ENCODE results near the gene PRSS12. TPM values are rescaled to one million over a fixed set of nuclear protein-coding genes. Genes with fewer than 3 reads are reported as not detected.

PRSS12 gene
- total and polyA plus RNA-seq, 2 donors (not counting 3 experiments of a cell fraction or from before 2014, with no cell fraction given), result 0.22 to 0.55 TPM

GRCh38 chr4:118329849-118330248 is 23.0 kb downstream of the PRSS12 start:
- no peaks in the 10 kb centered on the region for H3K4me1 ChIP-seq (ENCODE audit: control insufficient read depth, extremely low read depth, insufficient read depth, low read length)
- no peaks in the 10 kb centered on the region for H3K36me3 ChIP-seq (ENCODE audit: control insufficient read depth in 2 of 2, extremely low read depth in 1 of 2, insufficient read depth in 2 of 2, low read length in 2 of 2)
- H3K9me3 ChIP-seq (replicated peaks; ENCODE audit: control insufficient read depth, insufficient read depth, low read length), result no peaks in the 10 kb centered on the region
- no peak overlapping the region for H3K4me3 ChIP-seq (replicated peaks in 1 of 3; ENCODE audit: insufficient read depth in 1 of 3, low read depth in 1 of 3, low read length in 3 of 3)
- POLR2A ChIA-PET, result no interaction called here
- TF ChIP-seq EZH2 (IDR thresholded peaks at IDR 0.05; ENCODE audit: borderline replicate concordance, low read depth, low read length, severe bottlenecking), result no peak
- no peak for TF ChIP-seq POLR2AphosphoS5 (IDR thresholded peaks at IDR 0.05; ENCODE audit: insufficient read depth, low read depth, low read length)
- no peak for TF ChIP-seq MYC (IDR thresholded peaks at IDR 0.05; ENCODE audit: low read depth, low read length)
- no peak for TF ChIP-seq GATA2 (IDR thresholded peaks at IDR 0.05; ENCODE audit: insufficient read depth, insufficient read length, low read depth, low read length)
- TF ChIP-seq FOS (IDR thresholded peaks at IDR 0.05; ENCODE audit: borderline replicate concordance, insufficient read depth, low read length), result no peak
- TF ChIP-seq POLR2A (IDR thresholded peaks at IDR 0.05; ENCODE audit: low read depth, low read length), result no peak
- TF ChIP-seq, protein P1, sequence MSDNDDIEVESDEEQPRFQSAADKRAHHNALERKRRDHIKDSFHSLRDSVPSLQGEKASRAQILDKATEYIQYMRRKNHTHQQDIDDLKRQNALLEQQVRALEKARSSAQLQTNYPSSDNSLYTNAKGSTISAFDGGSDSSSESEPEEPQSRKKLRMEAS (IDR thresholded peaks at IDR 0.05; ENCODE audit: insufficient read depth, insufficient read length), result no peak
- TF ChIP-seq JUN (IDR thresholded peaks at IDR 0.05; ENCODE audit: borderline replicate concordance, insufficient read depth, insufficient read length, low read depth), result no peak
- TF ChIP-seq CTCF (IDR thresholded peaks at IDR 0.05; ENCODE audit: extremely low read depth in 1 of 2, insufficient read depth in 1 of 2, low read depth in 1 of 2, low read length in 2 of 2), result no peak
- no peaks in the 10 kb centered on the region for H4K20me1 ChIP-seq (replicated peaks; ENCODE audit: control insufficient read depth, extremely low read depth, insufficient read depth, low read length)
- intact Hi-C loops (cut with micrococcal nuclease), result no loop called here
- CTCF ChIA-PET, result interaction anchor here (1.0 kb wide), 1 partner anchor 18 kb away, joined by 3 read pairs; no protein-coding TSS in a partner anchor
- no peak overlapping the region for H3K4me2 ChIP-seq (ENCODE audit: insufficient read depth, low read length)
- no peaks in the 10 kb centered on the region for H3K9me1 ChIP-seq (replicated peaks; ENCODE audit: control insufficient read depth, extremely low read depth, insufficient read depth, low read length)
- no peak overlapping the region for H3K9ac ChIP-seq (replicated peaks; ENCODE audit: extremely low read depth, insufficient read depth, low read length)
- no peaks in the 10 kb centered on the region for H3K79me2 ChIP-seq (ENCODE audit: control insufficient read depth, insufficient read depth, low read length)
- no peak for DNase-seq (ENCODE audit: low read depth, low spot score)
- H3K27me3 ChIP-seq (ENCODE audit: control insufficient read depth in 2 of 2, insufficient read depth in 2 of 2, low read length in 2 of 2), result no peaks in the 10 kb centered on the region
- BruUV-seq (replicated peaks), result no TSS peak
- no peak overlapping the region for H2AFZ ChIP-seq (ENCODE audit: low read depth, low read length)
- H3K27ac ChIP-seq (ENCODE audit: insufficient read depth, low read depth, low read length), result no peak overlapping the region
- no peak for FAIRE-seq
- dilution Hi-C loops (cut with MboI; ENCODE audit: extremely low pct_ligation_motif_present, low sequenced_read_pairs), result no loop called here

All from endothelial cell of umbilical vein (primary cell).